HG02884 (cell line): ENCODE measurements around the gene TRPM6.
A peak's percentile ranks its signal among the peaks of the same experiment; 100 is the strongest.

ENCODE experiments used
- ATAC-seq: cut with Tn5 transposase; IDR thresholded peaks from one replicate; pipeline ENCODE4 v1.9.1; 2021; ENCODE audit warnings: mild to moderate bottlenecking, moderate library complexity; ENCODE audit not compliant: unreplicated experiment

Gene TRPM6

GRCh38 chr9:74775396-74775795 lies 112.3 kb downstream of the TRPM6 start:
- no peak for ATAC-seq

- ATAC-seq, result no peak
Observed at GRCh38 chr9:74773886-74774479, 113.7 kb downstream of the TRPM6 start.

- peak; percentile 66 for ATAC-seq
Observed at GRCh38 chr9:74772121-74772520, 115.6 kb downstream of the TRPM6 start.

GRCh38 chr9:74771672-74772071 lies 116.0 kb downstream of the TRPM6 start:
- ATAC-seq, result no peak

- ATAC-seq, result no peak
Observed at GRCh38 chr9:74771262-74771585, 116.5 kb downstream of the TRPM6 start.

- peak; percentile 50 for ATAC-seq
Observed at GRCh38 chr9:74770508-74771261, 117.0 kb downstream of the TRPM6 start.

- ATAC-seq, result no peak
Observed at GRCh38 chr9:74765481-74765971, 122.2 kb downstream of the TRPM6 start.

GRCh38 chr9:74762950-74763349 lies 124.8 kb downstream of the TRPM6 start:
- no peak for ATAC-seq

- ATAC-seq, result no peak
Observed at GRCh38 chr9:74760031-74760700, 127.6 kb downstream of the TRPM6 start.

- ATAC-seq, result no peak
Observed at GRCh38 chr9:74755999-74756398, 131.7 kb downstream of the TRPM6 start.

- no peak for ATAC-seq
Observed at GRCh38 chr9:74755355-74755754, 132.4 kb downstream of the TRPM6 start.

- ATAC-seq, result no peak
Observed at GRCh38 chr9:74753650-74754049, 134.1 kb downstream of the TRPM6 start.

- ATAC-seq, result no peak
Observed at GRCh38 chr9:74748966-74749365, 138.8 kb downstream of the TRPM6 start.

- ATAC-seq, result no peak
Observed at GRCh38 chr9:74742792-74743730, 144.7 kb downstream of the TRPM6 start.

GRCh38 chr9:74742191-74742790 lies 145.4 kb downstream of the TRPM6 start:
- no peak for ATAC-seq

- ATAC-seq, result no peak
Observed at GRCh38 chr9:74736646-74737045, 151.1 kb downstream of the TRPM6 start.

GRCh38 chr9:74735761-74736160 lies 152.0 kb downstream of the TRPM6 start:
- ATAC-seq, result no peak

- ATAC-seq, result no peak
Observed at GRCh38 chr9:74729136-74729695, 158.5 kb downstream of the TRPM6 start.

- no peak for ATAC-seq
Observed at GRCh38 chr9:74728176-74728575, 159.5 kb downstream of the TRPM6 start.

- ATAC-seq, result no peak
Observed at GRCh38 chr9:74726581-74726980, 161.1 kb downstream of the TRPM6 start.
